ENCODE data around the gene HYLS1.

DNA sequence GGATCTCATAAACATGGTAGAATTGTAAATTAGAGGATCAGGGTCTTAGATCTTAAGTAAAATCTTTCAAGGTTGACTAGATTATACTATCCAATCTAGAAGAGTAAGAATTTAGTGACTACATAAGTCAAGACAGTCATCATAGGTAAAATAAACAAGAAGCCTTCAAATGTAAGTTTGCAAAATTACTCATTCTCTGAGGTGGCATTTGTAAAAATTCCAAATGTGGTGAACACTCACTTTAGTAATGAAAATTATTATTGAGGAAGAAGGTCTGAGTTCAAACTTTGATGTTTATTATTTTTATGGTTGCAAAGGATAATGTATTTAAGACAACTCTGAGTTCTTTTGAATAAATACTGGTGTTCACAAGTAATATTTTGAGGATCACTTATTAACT lies 4.6 kb downstream of the HYLS1 start:
- TF ChIP-seq, protein P1, sequence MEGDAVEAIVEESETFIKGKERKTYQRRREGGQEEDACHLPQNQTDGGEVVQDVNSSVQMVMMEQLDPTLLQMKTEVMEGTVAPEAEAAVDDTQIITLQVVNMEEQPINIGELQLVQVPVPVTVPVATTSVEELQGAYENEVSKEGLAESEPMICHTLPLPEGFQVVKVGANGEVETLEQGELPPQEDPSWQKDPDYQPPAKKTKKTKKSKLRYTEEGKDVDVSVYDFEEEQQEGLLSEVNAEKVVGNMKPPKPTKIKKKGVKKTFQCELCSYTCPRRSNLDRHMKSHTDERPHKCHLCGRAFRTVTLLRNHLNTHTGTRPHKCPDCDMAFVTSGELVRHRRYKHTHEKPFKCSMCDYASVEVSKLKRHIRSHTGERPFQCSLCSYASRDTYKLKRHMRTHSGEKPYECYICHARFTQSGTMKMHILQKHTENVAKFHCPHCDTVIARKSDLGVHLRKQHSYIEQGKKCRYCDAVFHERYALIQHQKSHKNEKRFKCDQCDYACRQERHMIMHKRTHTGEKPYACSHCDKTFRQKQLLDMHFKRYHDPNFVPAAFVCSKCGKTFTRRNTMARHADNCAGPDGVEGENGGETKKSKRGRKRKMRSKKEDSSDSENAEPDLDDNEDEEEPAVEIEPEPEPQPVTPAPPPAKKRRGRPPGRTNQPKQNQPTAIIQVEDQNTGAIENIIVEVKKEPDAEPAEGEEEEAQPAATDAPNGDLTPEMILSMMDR (IDR thresholded peaks at IDR 0.05): no peak
- TF ChIP-seq MAX (CRISPR knock-in tag; IDR thresholded peaks at IDR 0.05): no peak
- no peak for TF ChIP-seq NFYB (CRISPR knock-in tag; conservative IDR thresholded peaks at IDR 0.05; ENCODE audit: low read depth)
- TF ChIP-seq, protein P2, sequence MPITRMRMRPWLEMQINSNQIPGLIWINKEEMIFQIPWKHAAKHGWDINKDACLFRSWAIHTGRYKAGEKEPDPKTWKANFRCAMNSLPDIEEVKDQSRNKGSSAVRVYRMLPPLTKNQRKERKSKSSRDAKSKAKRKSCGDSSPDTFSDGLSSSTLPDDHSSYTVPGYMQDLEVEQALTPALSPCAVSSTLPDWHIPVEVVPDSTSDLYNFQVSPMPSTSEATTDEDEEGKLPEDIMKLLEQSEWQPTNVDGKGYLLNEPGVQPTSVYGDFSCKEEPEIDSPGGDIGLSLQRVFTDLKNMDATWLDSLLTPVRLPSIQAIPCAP (CRISPR knock-in tag; IDR thresholded peaks at IDR 0.05): no peak
